Fibroblast of skin of back (primary cell): ENCODE data around the gene LRRN2.
"Not testable (repeated sequence)": the region's sequence is repeated elsewhere in the genome, so short reads cannot be mapped to it uniquely, and the experiment has no call there.

ENCODE experiments used
- DNase-seq: peaks from one replicate; pipeline ENCODE4 v3.0.0-alpha.2; 2013

The LRRN2 gene

DNA sequence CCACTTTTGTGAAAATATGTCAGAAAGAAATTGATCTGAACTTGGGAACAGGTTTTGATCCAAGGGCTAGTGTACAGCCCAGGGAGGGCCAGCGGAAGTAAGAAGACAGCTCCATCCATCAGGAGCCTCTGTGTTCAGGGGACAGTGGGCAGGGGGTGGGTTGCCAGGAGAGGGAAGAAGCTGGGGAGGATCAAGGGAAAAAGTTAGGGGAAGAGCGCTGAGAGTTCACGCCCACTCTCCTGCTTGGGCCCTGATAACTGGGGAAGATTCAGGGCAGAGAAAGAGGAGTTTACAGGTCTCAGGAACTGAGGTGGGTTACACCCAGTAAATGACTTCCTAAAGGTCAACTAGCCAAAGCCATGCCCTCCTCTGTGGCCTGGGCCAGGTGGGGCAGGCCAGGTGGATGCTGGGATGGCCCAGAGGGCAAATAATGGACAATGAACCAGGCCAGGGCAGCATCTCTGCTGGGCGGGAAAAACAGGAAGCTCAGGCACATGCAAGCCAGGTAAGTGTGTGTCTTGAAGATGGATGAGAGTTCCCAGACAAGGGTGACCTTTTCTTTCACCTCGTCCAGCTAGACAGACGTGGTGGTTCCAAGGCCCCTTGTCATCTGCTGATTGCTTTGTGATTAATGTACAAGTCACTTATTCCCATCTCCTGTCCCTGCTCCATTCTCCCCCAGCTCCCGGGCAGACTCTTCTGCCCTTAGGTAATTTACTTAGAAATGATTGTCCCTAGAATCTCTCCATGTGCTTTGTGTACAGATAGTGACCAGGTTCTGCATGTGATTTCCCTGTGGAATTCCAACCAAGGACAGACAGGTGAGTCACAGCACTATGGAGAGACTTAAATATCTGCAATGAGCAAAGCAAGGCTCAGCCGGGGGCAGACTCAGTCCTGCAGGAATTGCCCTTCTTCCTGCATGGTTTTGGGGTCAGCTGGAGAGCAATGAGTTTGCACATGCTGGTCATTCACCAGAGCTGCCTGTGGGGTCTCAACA lies 112.3 kb downstream of the LRRN2 start:
- DNase-seq, result peak; percentile 28

DNA sequence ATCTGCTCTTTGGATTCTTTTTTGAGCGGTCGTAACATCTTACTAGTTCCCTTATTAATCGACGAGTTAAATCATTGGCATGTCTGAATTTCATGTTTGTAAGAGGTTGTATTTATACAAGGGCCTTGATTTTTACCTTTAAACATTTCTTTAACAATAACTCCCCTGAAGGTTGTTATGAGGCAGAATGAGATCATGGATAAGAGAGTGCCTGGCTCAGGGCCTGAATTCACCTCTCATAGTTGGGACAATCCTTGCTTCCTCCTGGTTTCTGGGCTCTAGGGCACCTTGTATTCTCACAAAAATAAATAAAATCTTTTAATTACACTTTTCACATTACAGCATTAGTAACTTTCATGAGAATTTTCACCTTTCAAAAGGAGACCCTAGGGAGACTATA lies 113.9 kb downstream of the LRRN2 start:
- no peak for DNase-seq

DNA sequence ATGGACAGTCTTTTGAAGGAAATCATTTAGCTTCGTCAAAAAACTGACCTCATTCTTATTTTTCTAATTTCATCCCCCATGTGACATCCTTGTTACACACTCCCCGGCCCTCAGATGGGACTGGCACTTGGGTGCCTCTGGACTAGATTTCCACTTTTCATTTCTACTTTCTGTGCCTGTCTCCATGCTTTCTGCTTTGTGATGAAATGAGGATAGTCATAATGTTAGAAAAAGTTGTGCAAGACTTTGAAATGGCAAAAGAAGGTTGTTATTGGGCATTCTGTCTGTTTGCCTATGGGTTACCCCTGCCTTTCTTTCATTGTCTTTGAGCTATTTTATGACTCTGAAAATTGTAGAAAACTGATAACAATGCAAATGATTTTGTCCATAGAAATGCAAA lies 114.4 kb downstream of the LRRN2 start:
- no peak for DNase-seq

DNA sequence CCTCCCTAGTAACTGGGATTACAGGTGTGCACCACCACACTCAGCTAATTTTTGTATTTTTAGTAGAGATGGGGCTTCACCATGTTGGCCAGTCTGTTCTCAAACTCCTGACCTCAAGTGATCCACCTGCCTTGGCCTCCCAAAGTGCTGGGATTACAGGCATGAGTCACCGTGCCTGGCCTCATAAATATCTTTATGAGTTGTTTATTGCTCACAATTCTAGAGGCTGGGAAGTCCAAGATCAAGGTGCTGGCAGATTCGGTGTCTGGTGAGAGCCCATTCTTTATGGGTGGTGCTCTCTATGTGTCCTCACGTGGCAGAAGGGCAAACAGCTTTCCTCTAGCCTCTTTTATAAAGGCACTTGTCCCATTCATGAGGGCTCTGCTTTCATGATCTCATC lies 115.5 kb downstream of the LRRN2 start:
- not testable (repeated sequence) for DNase-seq

DNA sequence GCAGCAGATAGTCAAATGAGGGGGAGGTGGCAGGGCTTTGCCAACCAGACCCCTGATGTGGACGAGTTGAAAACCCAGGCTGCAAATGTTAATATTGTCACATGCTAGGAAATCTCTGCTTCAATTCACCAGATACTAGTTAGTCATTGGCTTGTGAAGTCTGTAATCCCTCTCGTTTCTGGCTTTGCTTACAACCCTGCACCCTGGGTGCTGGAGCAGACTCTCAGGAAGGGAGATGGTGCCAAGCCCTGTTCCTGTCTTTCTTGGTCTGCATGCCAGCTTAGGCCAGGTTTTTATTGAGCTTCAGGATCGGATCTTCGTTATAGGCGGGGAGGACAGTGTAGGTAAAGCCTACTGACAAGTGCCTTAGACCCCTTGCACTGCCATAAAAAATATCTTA lies 116.1 kb downstream of the LRRN2 start:
- DNase-seq, result no peak

DNA sequence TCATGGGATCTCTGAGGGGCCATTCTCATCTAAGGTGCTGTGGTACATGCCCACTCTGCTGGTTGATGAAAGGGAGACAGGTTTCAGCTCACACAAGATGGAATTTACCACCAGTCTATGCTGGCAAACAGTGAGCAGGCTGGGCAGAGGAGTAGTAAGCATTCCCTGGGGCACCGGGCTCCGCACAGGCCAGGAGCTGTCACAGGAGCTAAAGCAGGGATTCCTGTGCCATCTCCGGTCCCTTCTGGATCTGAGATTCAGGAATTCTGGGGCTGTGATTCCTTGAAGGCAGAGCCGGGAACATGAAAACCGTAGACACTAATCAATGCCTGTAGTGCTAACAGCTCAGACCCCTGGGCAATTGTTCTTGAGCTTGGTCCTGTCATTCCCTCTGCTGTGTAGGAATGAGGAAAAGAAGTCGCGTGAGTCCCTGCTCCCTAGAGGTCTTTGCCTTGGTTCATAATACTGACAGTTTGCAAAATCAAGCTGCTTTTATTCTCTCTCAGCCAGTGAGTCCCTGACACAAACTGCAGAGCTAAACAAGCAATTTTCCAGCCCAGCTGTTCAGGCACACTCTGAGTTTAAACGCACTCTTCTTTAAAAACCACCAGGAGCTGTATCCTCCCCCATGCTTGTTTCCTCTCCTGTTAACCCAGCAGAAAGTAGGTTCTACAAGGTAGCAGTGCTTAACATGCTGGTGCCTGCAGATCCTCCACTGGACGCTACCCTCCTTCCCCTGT lies 116.8 kb downstream of the LRRN2 start:
- DNase-seq, result no peak
